A549 treated with RU486 at 1 μM for 4 hours (cell line): ENCODE data around the gene MGA. TPM values are rescaled to one million over a fixed set of nuclear protein-coding genes. Genes with fewer than 3 reads are reported as not detected.

Experiments used
- total RNA-seq: library from RNA; stranded (reverse); fragments of 200-300 nt; extraction: Qiagen RNA extraction; gene quantifications from 5 replicates; pipeline ENCODE4 v1.2.3, GENCODE V29; 2022; ENCODE audit warnings: low read depth

Gene MGA
- total RNA-seq = 5.2 to 8.6 TPM (median 6.9 TPM) in 5 replicates

GRCh38 chr15:41660235-41661077 lies at the start of gene MGA:
Gene MGA, plus strand, starts transcription at chr15:41660405.

GRCh38 chr15:41774062-41774881 lies 114.1 kb downstream of the MGA start, which contains the start of gene MAPKBP1:
Gene MAPKBP1, plus strand, starts transcription at chr15:41774484. Its CDS starts 792 bp downstream, at chr15:41775276.

Other genes with a start within 250 kb of the MGA start
- 17.5 to 25.3 TPM (median 22.5 TPM) in 5 replicates for gene RTF1, start 243.3 kb upstream of the MGA start, total RNA-seq
- gene ITPKA, start 166.5 kb upstream of the MGA start, total RNA-seq = 1.6 to 2.5 TPM (median 2.0 TPM) in 5 replicates
- 0.09 to 0.13 TPM in 2 of 5 replicates, not detected in the others for gene LTK, start 146.6 kb upstream of the MGA start, total RNA-seq
- gene RPAP1, start 116.1 kb upstream of the MGA start, total RNA-seq = 7.8 to 14.0 TPM (median 11.4 TPM) in 5 replicates
- 12.6 to 16.0 TPM (median 12.7 TPM) in 5 replicates for gene TYRO3, start 101.2 kb upstream of the MGA start, total RNA-seq
- 3.1 to 5.3 TPM (median 3.8 TPM) in 5 replicates for gene MAPKBP1, start 114.1 kb downstream of the MGA start, total RNA-seq
- 2.4 to 4.3 TPM (median 3.0 TPM) in 5 replicates for gene JMJD7, start 167.7 kb downstream of the MGA start, total RNA-seq
- gene PLA2G4B, start 178.4 kb downstream of the MGA start, total RNA-seq = 1.00 to 2.3 TPM (median 1.6 TPM) in 5 replicates
- 0.08 to 0.32 TPM (median 0.22 TPM) in 5 replicates for gene SPTBN5, start 233.6 kb downstream of the MGA start, total RNA-seq